Measurements from ENCODE around the gene RASGRP2.

RASGRP2 gene

GRCh38 chr11:64770120-64770519 lies 26.2 kb upstream of the RASGRP2 start:
- no peak for FAIRE-seq

DNA sequence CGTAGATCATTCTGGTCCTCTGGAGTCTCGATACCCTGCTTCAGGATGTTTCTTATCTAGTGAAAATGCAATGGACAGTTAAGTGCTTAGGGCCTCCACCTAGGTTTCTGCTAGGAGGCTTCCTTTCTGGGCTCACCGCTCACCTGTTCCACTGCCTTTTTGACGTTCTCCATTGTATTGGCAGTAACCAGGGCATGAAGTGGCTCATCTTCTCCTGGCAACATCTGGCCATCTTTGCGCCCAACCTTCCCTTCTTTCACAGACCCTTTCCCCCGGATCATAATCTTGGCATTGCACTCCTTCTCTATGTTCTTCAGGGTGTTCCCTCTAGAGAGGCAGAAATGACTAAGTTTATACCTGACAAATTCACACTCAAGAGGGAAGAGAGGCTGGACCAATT lies 25.3 kb upstream of the RASGRP2 start:
- FAIRE-seq, result no peak

- FAIRE-seq, result no peak
Observed at GRCh38 chr11:64768300-64768694, 24.4 kb upstream of the RASGRP2 start.

DNA sequence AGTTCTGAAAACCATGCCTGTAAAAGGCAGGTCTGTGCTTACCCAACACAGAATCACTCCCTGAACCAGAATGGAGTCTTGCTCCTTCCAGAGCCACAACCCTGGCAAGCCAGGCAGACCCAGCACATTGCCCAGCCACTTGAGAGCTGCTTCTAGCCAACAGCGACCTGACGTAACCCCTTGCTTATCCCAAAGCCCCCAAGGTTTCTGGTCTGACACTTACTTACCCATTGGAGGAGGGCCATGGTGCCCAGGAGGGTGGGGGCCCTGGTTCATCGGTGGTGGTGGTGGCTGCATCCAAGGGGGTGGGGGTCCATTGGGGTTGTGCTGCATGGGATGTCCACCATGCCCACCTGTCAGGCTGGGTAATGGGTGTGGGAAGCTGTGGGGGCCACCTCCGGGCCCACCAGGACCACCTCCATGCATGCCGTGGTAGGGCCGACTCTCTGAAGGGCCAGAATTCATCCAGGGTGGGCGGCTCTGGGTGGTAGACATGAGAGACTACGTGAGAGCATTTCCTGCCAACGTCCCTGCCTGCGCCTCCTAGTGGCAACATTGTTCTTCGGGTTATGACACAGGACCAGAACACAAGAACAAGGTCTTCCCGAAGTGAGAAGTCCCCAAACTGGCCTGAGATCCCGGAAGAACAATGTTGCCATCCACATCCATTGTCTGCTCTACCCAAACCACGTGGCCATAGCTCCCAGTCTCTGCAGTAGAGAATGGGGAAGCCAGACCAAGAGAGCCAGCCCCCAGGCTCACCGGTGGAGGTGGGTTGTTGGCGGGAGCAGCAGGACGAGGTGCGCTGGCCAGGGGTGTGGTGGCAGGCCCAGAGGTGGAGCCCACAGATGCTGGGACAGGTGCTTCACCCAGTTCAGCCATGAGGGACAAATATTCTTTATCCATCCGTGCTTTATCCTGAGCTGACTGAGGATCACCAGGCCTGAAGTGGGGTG lies 23.7 kb upstream of the RASGRP2 start:
- FAIRE-seq, result no peak

DNA sequence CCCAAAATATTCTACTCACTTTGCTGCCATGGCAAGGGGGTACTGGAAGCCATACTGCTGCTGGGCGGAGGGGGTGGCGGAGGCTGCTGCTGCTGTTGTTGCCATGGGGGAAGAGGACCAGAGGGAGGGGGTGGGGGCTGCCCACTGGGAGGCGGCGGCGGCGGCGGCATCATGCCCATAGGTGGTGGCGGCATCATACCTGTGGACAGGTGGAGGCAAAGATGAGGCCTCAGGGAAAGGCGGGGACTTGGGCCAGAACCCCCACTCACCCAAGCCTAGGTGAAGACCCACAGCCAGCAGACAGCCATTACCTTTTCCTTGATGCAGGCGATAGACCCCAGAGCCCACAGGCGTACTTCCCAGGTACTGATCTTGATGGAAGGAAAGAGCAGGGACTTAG lies 22.9 kb upstream of the RASGRP2 start:
- FAIRE-seq, result no peak

GRCh38 chr11:64765851-64766665 lies 22.1 kb upstream of the RASGRP2 start:
- no peak for FAIRE-seq

DNA sequence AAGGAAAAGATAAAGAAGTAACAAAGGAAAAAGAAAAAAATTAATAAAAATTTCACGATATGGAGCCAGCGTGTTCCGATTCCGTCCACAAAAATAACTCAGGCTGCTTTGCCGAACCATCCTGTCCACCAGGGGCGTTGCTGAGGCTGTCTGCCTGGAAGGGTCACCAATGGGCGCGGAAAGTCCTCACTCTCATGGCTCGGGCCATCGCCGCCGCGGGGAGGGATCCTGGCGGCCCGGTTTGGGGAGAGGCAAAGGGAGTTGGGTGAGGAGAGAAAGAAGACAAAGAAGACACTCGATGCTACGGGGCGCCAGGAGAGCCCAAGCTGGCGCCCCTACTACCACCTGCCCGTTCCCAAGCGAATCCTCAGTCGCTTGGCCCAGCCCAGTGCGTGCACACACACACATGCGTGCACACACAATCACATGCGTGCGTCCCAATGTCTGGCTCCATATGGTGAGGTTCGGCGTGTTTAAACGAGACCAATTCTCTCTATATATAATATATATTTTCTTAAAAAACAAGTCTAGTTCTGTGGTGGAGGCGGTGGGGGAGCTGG lies 21.4 kb upstream of the RASGRP2 start:
- FAIRE-seq, result no peak

DNA sequence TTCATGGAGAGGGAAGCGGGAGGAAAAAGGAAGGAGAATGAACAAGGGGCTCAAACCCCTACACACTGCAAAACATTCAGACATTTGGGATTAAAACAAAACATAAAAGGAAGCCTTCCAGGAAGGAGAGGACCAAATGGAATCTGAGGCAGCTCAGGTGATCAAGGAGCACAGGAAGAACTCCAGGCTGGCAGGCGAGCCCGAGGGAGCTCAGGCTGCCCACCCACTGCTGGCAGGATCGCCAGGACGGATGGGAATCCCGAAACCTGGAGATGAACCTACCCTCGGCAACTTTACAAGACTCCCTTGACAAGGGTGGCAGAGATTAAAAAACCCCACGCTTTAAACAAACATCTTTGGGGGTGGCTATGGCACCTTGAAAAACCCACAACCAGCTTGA lies 20.8 kb upstream of the RASGRP2 start:
- FAIRE-seq, result no peak

DNA sequence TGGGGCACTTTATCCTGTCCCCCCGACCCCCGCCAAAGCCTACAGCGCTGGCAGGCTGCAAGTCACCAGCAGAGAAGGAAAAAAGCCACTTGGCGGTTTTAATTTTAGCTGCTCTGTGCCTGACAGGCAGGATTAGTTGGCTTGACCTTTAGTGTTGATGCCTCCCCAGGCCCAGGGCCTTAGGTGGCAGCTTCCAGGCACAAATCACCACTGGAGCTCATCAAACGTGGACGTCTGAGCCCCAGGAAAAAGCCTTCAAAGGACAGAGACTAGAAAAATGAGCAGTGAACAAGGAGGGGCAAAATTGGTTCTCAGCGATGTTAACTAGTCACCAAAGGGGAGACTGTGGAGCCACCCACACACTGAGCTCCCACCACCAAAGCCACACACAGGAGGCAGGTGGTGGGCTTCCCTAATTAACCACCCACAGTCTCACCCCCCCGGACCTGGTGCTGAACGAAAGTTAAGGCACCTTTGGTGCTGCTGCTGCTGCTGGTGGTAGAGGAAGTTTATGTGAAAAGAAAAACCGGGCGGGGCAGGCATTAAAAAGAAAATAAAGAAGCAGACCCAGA lies 20.2 kb upstream of the RASGRP2 start:
- FAIRE-seq, result no peak

- FAIRE-seq, result no peak
Observed at GRCh38 chr11:64763526-64764039, 19.6 kb upstream of the RASGRP2 start.

DNA sequence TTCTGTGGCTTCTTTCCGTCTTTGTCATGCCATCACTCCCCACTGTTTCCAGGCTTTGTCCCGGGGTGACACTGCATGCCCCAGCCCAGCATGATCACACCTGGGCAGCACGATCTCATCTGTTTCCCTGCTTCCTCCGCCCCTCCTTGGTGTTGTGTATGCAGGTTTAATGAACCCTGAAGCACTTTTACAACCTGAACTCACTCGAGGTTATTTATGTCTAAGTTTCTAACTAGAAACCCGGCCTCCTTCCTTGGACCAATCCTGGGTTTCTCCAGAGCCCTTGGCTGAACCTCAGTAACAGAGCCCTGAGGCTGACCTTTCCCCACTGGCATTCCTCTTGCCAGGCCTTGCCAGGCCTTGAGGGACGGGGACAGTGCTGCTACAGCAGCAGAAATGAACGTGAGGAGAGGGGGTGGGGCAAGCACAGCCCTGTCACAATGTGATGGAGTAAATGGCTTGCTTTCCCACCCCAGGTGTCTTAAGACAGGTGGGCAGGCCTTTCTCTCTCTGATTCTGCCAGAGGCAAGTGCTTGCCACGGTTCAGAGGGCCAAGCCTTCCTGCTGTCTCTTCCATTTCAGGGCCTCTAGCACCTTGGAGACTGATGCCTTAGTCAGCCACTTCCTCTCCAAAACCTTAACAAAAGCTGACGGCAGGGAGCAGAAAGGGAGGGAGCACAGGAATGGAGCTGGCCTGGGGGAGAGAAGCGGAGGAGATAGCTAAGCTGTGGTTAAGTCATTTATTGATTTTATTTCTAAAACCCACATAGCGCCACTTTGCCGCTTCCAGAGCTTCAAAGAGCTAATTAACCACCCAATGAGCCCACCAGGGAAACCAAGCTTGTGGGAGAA lies 19.0 kb upstream of the RASGRP2 start:
- no peak for FAIRE-seq

- no peak for FAIRE-seq
Observed at GRCh38 chr11:64762277-64762673, 18.3 kb upstream of the RASGRP2 start.

DNA sequence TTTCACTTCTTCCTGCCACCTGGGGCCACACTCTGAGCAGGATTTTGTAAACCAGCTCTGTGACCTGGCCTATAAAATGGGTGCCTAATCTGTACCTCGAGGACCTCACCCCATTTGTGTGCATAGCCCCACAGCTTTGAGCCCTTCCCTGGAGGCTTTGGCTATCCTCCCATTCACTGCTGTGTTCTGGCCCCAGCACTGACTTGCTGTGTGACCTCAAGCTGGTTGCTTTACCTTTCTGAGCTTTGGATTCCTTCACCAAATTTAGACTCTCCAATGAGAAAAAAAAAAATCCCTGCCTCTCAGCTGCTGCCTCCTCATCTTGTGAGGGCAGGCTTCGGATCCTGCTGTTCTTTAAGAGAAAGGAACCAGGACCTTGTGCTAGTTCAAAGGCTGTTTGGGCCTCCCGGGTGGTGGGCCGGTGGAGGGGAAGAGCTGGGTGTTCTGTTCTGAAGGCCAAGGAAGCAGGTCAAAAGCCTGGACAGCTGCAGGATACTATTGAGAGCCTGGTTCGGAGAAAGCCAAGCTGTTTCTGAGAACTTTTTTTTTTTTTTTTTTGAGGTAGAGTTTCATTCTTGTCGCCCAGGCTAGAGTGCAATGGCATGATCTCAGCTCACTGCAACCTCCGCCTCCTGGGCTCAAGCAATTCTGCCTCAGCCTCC lies 16.9 kb upstream of the RASGRP2 start:
- FAIRE-seq, result no peak

DNA sequence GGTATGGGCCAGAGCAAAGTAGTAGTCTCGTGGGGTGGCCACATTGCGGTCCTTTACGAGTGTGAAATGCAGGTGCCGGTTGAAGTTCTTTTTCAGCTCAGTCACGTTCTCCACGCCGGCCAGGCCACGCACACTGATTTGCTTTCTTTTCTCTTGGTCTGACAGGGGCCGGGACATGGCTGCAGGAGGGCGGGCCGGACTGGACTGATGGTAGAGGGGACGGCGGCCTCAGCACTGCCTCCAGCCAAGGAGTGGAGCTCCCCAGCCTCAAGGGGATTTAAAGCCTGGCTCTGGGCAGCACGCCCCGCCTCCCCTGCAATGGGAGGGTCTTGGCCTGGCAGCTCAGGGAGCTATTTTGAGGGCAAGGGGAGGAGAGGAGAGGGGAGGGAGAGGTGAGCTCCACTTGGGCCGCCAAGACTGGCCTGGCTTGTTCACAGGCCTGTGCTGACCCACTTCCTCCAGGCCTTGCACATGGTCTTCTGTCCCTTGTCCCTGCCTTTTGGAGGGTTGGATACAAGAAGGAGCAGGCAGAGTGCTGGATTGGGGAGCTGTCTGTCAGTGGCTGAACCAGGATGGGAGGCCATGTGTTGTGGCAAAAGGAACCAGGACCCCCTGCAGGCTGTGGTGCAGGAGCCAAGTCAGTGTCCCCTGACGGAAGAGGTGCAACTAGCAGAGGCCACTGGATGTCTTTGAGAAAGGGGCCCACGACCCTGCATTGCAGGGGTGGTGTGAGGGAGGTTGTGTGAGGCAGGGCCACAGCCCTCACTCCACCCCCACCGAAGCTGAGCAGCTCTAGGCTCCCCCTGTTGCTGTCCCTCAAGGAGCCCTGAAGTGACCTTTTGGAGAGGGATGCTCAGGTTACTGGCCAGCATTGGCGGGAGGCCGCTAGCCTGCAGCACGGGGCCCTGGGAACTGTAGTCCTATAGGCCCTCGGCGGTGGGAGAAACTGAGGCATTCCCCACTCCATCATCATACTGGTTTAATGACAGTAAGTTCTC lies 16.1 kb upstream of the RASGRP2 start, which contains the start of gene PYGM:
TSS of gene PYGM (minus strand) at position 253 of the 998 bp plus-strand sequence. CDS start at position 177, 76 bp downstream.
- no peak for FAIRE-seq

- FAIRE-seq, result no peak
Observed at GRCh38 chr11:64759131-64759721, 15.3 kb upstream of the RASGRP2 start.

DNA sequence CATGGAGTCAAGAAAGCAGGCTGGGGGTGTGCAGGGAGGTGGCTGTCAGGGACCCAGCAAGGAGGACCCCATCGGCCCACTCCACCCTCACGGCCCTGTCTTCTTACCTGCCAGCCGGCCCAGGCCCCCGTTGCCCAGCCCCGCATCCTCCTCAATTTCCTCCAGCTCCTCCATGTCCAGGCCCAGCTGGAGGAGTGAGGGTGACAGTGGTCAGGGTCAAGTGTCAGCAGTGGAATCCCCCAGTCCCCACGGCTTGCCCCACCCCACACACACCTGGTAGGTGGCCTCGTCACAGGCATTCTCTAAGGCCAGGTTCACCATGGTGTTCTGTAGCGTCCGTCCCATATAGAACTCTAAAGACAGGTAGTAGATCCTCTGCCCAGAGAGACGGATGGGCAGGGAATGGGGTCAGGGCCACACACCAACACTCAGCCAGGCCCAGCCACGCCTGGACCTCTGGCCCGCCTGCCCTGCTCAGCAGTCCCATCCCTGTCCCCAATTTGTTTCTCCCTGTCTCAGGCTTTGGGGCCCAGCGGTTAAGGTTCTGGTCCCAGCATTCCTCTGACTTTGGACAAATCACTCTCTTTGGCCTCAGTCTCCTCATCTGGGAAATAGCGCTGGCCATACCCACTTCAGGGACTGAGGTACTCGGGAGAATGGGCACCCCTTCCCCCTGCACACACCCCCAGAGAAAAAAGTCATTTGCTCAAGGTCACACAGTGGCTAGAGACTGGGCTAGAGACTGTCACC lies 14.6 kb upstream of the RASGRP2 start:
- no peak for FAIRE-seq

GRCh38 chr11:64757549-64758329 lies 13.8 kb upstream of the RASGRP2 start:
- FAIRE-seq, result no peak

Data from endometrium (tissue), 2 donors.